H9 (cell line): ENCODE measurements around the gene APLF. TPM values are rescaled to one million over a fixed set of nuclear protein-coding genes. Genes with fewer than 3 reads are reported as not detected.

Source experiments
- DNase-seq: peaks from one replicate; pipeline ENCODE4 v3.0.0-alpha.2; 2017
- H2AFZ ChIP-seq: one replicate; pipeline ENCODE4 v1.6.1; 2013; ENCODE audit warnings: mild to moderate bottlenecking, low read length, control low read depth, moderate library complexity
- H2AK5ac ChIP-seq: 2 replicates; pipeline ENCODE4 v1.6.1; 2013; ENCODE audit warnings: low read length, control low read depth, mixed read lengths; ENCODE audit not compliant: insufficient read length
- H2BK120ac ChIP-seq: one replicate; pipeline ENCODE4 v1.6.1; 2013; ENCODE audit warnings: low read depth, mild to moderate bottlenecking, low read length, control low read depth, inconsistent platforms; ENCODE audit not compliant: poor library complexity, severe bottlenecking
- H2BK12ac ChIP-seq: 2 replicates; pipeline ENCODE4 v1.6.1; 2013; ENCODE audit warnings: low read length, control low read depth, mixed read lengths, low read depth; ENCODE audit not compliant: insufficient read length
- H2BK15ac ChIP-seq: 2 replicates; pipeline ENCODE4 v1.6.1; 2013; ENCODE audit warnings: low read depth, low read length, control low read depth
- H2BK20ac ChIP-seq: one replicate; pipeline ENCODE4 v1.6.1; 2013; ENCODE audit warnings: low read depth, mild to moderate bottlenecking, low read length, control low read depth, inconsistent platforms; ENCODE audit not compliant: poor library complexity, severe bottlenecking
- H2BK5ac ChIP-seq: 2 replicates; pipeline ENCODE4 v1.6.1; 2013; ENCODE audit warnings: low read length, control low read depth, mixed read lengths; ENCODE audit not compliant: insufficient read length
- H3K14ac ChIP-seq: 2 replicates; pipeline ENCODE4 v1.6.1; 2013; ENCODE audit warnings: low read length, control low read depth; ENCODE audit not compliant: insufficient read depth
- H3K18ac ChIP-seq: 2 replicates; pipeline ENCODE4 v1.6.1; 2013; ENCODE audit warnings: low read depth, mild to moderate bottlenecking, mixed read lengths, low read length, control low read depth; ENCODE audit not compliant: insufficient read length
- H3K23ac ChIP-seq: 2 replicates; pipeline ENCODE4 v1.6.1; 2013; ENCODE audit warnings: low read length, control low read depth, mixed read lengths, low read depth; ENCODE audit not compliant: insufficient read length
- H3K23me2 ChIP-seq: 2 replicates; pipeline ENCODE4 v1.6.1; 2013; ENCODE audit warnings: low read depth, mild to moderate bottlenecking, mixed read lengths, low read length, control low read depth; ENCODE audit not compliant: insufficient read length, poor library complexity, severe bottlenecking
- H3K27ac ChIP-seq: 2 replicates; pipeline ENCODE4 v1.5.1; 2013; ENCODE audit warnings: low read length, control low read depth, mixed read lengths, low read depth; ENCODE audit not compliant: insufficient read length
- H3K27me3 ChIP-seq: 2 replicates; pipeline ENCODE4 v1.6.1; 2013; ENCODE audit warnings: low read length, control low read depth, inconsistent platforms; ENCODE audit not compliant: insufficient read depth
- H3K4ac ChIP-seq: 2 replicates; pipeline ENCODE4 v1.6.1; 2013; ENCODE audit warnings: low read depth, mild to moderate bottlenecking, control low read depth, inconsistent platforms, low read length, moderate library complexity
- H3K4me1 ChIP-seq: 2 replicates; pipeline ENCODE4 v1.6.1; 2013; ENCODE audit warnings: low read length, control low read depth, inconsistent platforms; ENCODE audit not compliant: insufficient read depth
- H3K4me2 ChIP-seq: 2 replicates; pipeline ENCODE4 v1.6.1; 2013; ENCODE audit warnings: low read length, control low read depth, mixed read lengths; ENCODE audit not compliant: insufficient read length, insufficient read depth
- H3K56ac ChIP-seq: 2 replicates; pipeline ENCODE4 v1.6.1; 2013; ENCODE audit warnings: low read depth, mild to moderate bottlenecking, mixed read lengths, low read length, control low read depth; ENCODE audit not compliant: insufficient read length
- H3K79me1 ChIP-seq: 2 replicates; pipeline ENCODE4 v1.6.1; 2013; ENCODE audit warnings: low read depth, mild to moderate bottlenecking, moderate library complexity, low read length, control low read depth, inconsistent platforms; ENCODE audit not compliant: insufficient read depth, poor library complexity, severe bottlenecking
- H3K79me2 ChIP-seq: 2 replicates; pipeline ENCODE4 v1.6.1; 2013; ENCODE audit warnings: low read length, control low read depth, inconsistent platforms; ENCODE audit not compliant: insufficient read depth
- H3K9ac ChIP-seq: 2 replicates; pipeline ENCODE4 v1.6.1; 2013; ENCODE audit warnings: low read length, control low read depth, mixed read lengths; ENCODE audit not compliant: insufficient read length; ENCODE audit errors: extremely low read depth
- H3K9me3 ChIP-seq: one replicate; pipeline ENCODE4 v1.6.1; 2013; ENCODE audit warnings: low read depth, low read length, inconsistent platforms; ENCODE audit not compliant: control insufficient read depth
- H3T11ph ChIP-seq: one replicate; pipeline ENCODE4 v1.6.1; 2013; ENCODE audit warnings: mild to moderate bottlenecking, low read length, control low read depth, inconsistent platforms
- H4K20me1 ChIP-seq: one replicate; pipeline ENCODE4 v1.6.1; 2013; ENCODE audit not compliant: control insufficient read depth, insufficient read length, insufficient read depth
- H4K5ac ChIP-seq: 2 replicates; pipeline ENCODE4 v1.6.1; 2013; ENCODE audit warnings: low read depth, mild to moderate bottlenecking, mixed read lengths, low read length, control low read depth; ENCODE audit not compliant: insufficient read length
- H4K8ac ChIP-seq: replicated peaks from 2 replicates; pipeline ENCODE4 v1.6.1; 2013; ENCODE audit warnings: low read length, control low read depth, mixed read lengths, low read depth; ENCODE audit not compliant: insufficient read length
- H4K91ac ChIP-seq: 2 replicates; pipeline ENCODE4 v1.6.1; 2013; ENCODE audit warnings: low read depth, mild to moderate bottlenecking, moderate library complexity, mixed read lengths, low read length, control low read depth; ENCODE audit not compliant: insufficient read length
- H3K27ac Mint-ChIP-seq, 3 experiments: 2 replicates in 2 of 3; 3 replicates in 1 of 3; pipeline ENCODE4 v1.8.0; 2020 to 2021; ENCODE audit warnings: mixed read lengths in 3 of 3, mild to moderate bottlenecking in 1 of 3, moderate library complexity in 1 of 3
- H3K27me3 Mint-ChIP-seq: 2 replicates; pipeline ENCODE4 v1.8.0; 2021; ENCODE audit warnings: low read depth, mild to moderate bottlenecking, moderate library complexity, mixed read lengths
- H3K36me3 Mint-ChIP-seq, 3 experiments: 2 replicates in 2 of 3; 3 replicates in 1 of 3; pipeline ENCODE4 v1.8.0; 2020 to 2021; ENCODE audit warnings: low read depth in 3 of 3, mixed read lengths in 3 of 3; ENCODE audit not compliant: insufficient read depth in 1 of 3
- H3K4me1 Mint-ChIP-seq, 2 experiments: 2 replicates each; pipeline ENCODE4 v1.8.0; 2020; ENCODE audit warnings: mixed read lengths in 2 of 2
- H3K4me3 Mint-ChIP-seq, 2 experiments: 2 replicates in 1 of 2; 3 replicates in 1 of 2; pipeline ENCODE4 v1.8.0; 2020 to 2021; ENCODE audit warnings: mild to moderate bottlenecking in 2 of 2, mixed read lengths in 2 of 2, moderate library complexity in 1 of 2
- H3K9me3 Mint-ChIP-seq, 2 experiments: 2 replicates in 1 of 2; 3 replicates in 1 of 2; pipeline ENCODE4 v1.8.0; 2020; ENCODE audit warnings: mild to moderate bottlenecking in 2 of 2, mixed read lengths in 2 of 2, moderate library complexity in 1 of 2
- CTCF ChIP-seq: fragments of 200-600 bp; sonication (generic); conservative IDR thresholded peaks from 3 replicates; pipeline ENCODE4 v1.8.0; 2021; ENCODE audit warnings: antibody characterized with exemption, mild to moderate bottlenecking
- WGBS: extraction: QIAGEN DNeasy Blood & Tissue Kit; methylation state at CpG from one replicate; pipeline ENCODE4 v1.1.7; 2013; ENCODE audit warnings: missing lambda C conversion rate, low lambda C conversion rate, mixed read lengths; ENCODE audit not compliant: insufficient read length; ENCODE audit errors: extremely low coverage; 5-methylcytosine and 5-hydroxymethylcytosine counted together
- total RNA-seq: library from RNA; stranded (reverse); gene quantifications from 2 replicates; pipeline ENCODE4 v1.2.1, GENCODE V29; 2021

Gene APLF
- total RNA-seq, 1 experiment from 2014 or later = 3.7 TPM

- no peak overlapping the region for H2BK20ac ChIP-seq
- no peak for TF ChIP-seq CTCF
- no peaks in the 10 kb centered on the region for H3K27me3 Mint-ChIP-seq
These were observed 8.2 kb downstream of the APLF start for GRCh38 chr2:68475576-68475975.

More at GRCh38 chr2:68475576-68475975, 8.2 kb downstream of the APLF start:
- Histone ChIP-seq H2BK5ac (no peak overlapping the region), H4K20me1 (no peaks in the 10 kb centered on the region), H3K79me2 (no peaks in the 10 kb centered on the region), H3K4me1 (no peaks in the 10 kb centered on the region; the same call in 1 of the 2 replicates), H3T11ph (no peak overlapping the region), H3K18ac (no peak overlapping the region), H3K27me3 (no peaks in the 10 kb centered on the region), H3K79me1 (no peaks in the 10 kb centered on the region), H4K91ac (no peak overlapping the region), H3K14ac (no peak overlapping the region), H2BK12ac (no peak overlapping the region), H3K9ac (no peak overlapping the region), H2BK120ac (no peak overlapping the region), H3K4me2 (no peak overlapping the region), H3K56ac (no peak overlapping the region), H3K27ac (no peak overlapping the region), H2BK15ac (no peak overlapping the region), H3K9me3 (no peaks in the 10 kb centered on the region), H2AFZ (no peak overlapping the region), H3K23me2 (no peaks in the 10 kb centered on the region), H4K8ac (no peak overlapping the region), H3K4ac (no peak overlapping the region), H2AK5ac (no peak overlapping the region), H3K23ac (no peak overlapping the region), H4K5ac (no peak overlapping the region)
- WGBS = no CpG with 5 or more reads among the region's 2 CpGs
- DNase-seq = no peak
- H3K4me1 Mint-ChIP-seq = 0 out of 4 replicates have a peak, but pooled peaks cover 0 to 2% of the 10 kb centered on the region in 2 experiments
- no peaks in the 10 kb centered on the region for H3K36me3 Mint-ChIP-seq
- no peak overlapping the region for H3K4me3 Mint-ChIP-seq
- H3K27ac Mint-ChIP-seq = no peak overlapping the region
- H3K9me3 Mint-ChIP-seq = no peaks in the 10 kb centered on the region
